Stimulated activated CD4-positive, alpha-beta T cell treated with anti-CD3 and anti-CD28 coated beads, Interleukin-12 subunit alpha, Interleukin-12 subunit beta, amount 100 ng/mL, for 4 hours (primary cell): Measurements from ENCODE around the gene OAS1.
"Not testable (repeated sequence)": the region's sequence is repeated elsewhere in the genome, so short reads cannot be mapped to it uniquely, and the experiment has no call there.

Experiments used
- DNase-seq: peaks from one replicate; pipeline ENCODE4 v3.0.0-alpha.2; 2020

Gene OAS1

GRCh38 chr12:112937741-112938719 lies 31.3 kb downstream of the OAS1 start, which contains the start of gene OAS3:
Gene OAS3, plus strand, starts transcription at chr12:112938474. Its CDS starts 57 bp downstream, at chr12:112938531.
- peak; percentile 33 for DNase-seq

DNA sequence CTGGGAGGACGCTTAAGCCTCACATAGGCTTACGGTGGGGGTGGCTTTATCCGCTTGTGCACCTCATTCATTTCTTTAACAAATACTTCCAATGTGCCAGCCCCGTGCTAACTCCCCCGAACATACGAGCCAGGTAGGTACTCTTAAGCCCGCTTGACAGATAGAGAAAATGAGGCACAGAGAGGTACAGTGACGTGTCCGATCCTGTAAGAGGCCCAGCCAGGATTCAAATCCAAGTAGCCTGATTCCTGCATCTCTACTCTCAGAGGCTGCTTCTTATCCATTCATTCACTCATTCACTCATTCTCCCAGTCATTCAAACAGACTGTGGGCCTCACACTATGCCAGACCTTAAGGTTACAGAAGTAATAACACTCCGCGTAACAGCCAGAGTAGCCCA lies 32.0 kb downstream of the OAS1 start:
- no peak for DNase-seq

DNA sequence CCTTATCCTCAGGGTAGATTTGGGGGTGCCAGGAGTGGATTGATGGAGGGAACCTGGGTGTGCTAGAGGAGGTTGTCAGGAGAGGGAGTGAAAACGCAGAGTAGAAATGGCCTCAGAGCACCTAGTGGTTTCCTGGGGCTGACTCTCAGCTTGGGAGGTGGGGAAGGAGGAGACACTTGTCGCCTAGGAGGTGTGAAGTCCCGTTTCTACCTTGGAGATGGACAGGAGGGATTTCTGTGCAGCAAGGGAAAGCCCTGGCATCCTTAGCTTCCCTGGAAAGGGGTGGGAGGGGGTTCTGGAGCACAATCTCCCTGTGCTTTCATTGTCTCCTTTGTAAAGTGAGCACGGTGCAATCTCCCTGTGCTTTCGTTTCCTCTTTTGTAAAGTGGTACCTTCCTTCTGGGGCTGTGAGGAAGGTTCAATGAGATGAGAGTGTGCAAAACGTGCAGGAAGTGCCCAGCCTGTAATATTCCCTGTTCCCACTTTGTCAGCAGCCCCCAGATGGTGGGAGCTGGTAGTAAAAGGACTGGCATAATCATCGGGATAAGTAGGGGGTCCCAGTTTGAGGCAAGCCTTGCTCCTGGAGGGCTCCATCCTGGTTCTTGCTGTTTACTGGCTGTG lies 33.1 kb downstream of the OAS1 start:
- DNase-seq = no peak

GRCh38 chr12:112941528-112942335 lies 35.0 kb downstream of the OAS1 start:
- DNase-seq = no peak

DNA sequence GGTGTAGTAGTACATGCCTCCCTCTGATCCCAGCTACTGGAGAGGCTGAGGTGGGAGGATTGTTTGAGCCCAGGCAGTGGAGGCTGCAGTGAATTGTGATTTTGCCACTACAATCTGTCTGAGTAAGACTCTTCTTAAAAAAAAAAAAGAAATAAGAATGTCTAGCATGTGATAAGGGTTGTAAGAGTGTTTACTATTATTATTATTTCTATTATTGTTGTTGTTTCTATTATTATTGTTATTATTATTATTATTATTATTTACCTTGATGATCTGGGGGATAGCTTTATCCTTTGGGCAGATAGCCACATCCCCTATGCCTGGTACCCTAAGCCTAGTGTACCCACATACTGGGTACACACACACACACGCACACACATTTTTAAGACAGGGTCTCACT lies 35.8 kb downstream of the OAS1 start:
- DNase-seq = no peak

- DNase-seq = no peak
Measured at GRCh38 chr12:112944024-112944690, 37.4 kb downstream of the OAS1 start.

GRCh38 chr12:112945515-112945914 lies 38.8 kb downstream of the OAS1 start:
- no peak for DNase-seq

GRCh38 chr12:112946236-112947000 lies 39.7 kb downstream of the OAS1 start:
- DNase-seq = no peak

GRCh38 chr12:112947314-112947713 lies 40.6 kb downstream of the OAS1 start:
- no peak for DNase-seq

GRCh38 chr12:112947761-112948160 lies 41.0 kb downstream of the OAS1 start:
- no peak for DNase-seq

DNA sequence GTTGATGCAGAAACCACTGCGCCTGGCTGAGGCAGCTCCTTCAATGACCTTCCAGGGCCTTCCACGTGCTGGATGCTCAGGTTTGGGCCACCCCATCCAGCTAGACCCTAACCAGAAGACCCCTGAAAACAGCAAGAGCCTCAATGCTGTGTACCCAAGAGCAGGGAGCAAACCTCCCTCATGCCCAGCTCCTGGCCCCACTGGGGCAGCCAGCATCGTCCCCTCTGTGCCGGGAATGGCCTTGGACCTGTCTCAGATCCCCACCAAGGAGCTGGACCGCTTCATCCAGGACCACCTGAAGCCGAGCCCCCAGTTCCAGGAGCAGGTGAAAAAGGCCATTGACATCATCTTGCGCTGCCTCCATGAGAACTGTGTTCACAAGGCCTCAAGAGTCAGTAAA lies 42.0 kb downstream of the OAS1 start:
- DNase-seq = no peak

DNA sequence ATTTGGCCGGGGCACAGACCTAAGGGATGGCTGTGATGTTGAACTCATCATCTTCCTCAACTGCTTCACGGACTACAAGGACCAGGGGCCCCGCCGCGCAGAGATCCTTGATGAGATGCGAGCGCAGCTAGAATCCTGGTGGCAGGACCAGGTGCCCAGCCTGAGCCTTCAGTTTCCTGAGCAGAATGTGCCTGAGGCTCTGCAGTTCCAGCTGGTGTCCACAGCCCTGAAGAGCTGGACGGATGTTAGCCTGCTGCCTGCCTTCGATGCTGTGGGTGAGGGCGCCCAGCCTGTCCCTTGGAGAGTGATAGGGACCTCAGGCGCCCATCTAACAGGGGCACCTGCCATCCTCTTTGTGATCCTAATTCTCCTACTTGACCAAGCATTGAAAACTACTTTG lies 43.9 kb downstream of the OAS1 start:
- DNase-seq = no peak

DNA sequence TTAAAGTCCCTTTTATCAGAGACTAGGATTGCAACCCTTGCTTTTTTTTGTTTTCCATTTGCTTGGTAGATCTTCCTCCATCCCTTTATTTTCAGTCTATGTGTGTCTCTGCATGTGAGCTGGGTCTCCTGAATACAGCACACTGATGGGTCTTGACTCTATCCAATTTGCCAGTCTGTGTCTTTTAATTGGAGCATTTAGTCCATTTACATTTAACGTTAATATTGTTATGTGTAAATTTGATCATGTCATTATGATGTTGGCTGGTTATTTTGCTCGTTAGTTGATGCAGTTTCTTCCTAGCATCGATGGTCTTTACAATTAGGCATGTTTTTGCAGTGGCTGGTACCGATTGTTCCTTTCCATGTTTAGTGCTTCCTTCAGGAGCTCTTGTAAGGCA lies 50.4 kb downstream of the OAS1 start:
- not testable (repeated sequence) for DNase-seq

DNA sequence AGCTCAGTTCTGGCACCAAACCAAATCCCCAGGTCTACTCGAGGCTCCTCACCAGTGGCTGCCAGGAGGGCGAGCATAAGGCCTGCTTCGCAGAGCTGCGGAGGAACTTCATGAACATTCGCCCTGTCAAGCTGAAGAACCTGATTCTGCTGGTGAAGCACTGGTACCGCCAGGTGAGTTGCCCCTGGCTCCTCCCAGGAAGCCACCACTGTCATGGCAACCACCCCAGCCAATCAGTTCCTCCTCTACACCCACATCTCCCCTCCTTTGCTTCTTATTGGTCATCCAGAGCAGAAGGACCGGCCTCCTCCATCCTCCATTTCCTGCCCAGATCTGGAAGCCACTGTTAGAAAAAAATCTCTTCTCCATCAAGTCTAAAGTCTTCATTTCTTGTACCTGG lies 54.3 kb downstream of the OAS1 start:
- DNase-seq = no peak

GRCh38 chr12:112961536-112961935 lies 54.8 kb downstream of the OAS1 start:
- no peak for DNase-seq

DNA sequence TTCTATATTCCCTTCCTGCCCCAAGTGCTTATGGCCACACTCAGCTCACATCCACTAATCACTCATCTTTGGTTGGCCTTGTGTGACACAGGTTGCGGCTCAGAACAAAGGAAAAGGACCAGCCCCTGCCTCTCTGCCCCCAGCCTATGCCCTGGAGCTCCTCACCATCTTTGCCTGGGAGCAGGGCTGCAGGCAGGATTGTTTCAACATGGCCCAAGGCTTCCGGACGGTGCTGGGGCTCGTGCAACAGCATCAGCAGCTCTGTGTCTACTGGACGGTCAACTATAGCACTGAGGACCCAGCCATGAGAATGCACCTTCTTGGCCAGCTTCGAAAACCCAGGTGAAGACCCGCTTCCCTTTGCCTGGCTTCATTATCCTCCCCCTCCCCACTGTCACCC lies 55.8 kb downstream of the OAS1 start:
- no peak for DNase-seq

DNA sequence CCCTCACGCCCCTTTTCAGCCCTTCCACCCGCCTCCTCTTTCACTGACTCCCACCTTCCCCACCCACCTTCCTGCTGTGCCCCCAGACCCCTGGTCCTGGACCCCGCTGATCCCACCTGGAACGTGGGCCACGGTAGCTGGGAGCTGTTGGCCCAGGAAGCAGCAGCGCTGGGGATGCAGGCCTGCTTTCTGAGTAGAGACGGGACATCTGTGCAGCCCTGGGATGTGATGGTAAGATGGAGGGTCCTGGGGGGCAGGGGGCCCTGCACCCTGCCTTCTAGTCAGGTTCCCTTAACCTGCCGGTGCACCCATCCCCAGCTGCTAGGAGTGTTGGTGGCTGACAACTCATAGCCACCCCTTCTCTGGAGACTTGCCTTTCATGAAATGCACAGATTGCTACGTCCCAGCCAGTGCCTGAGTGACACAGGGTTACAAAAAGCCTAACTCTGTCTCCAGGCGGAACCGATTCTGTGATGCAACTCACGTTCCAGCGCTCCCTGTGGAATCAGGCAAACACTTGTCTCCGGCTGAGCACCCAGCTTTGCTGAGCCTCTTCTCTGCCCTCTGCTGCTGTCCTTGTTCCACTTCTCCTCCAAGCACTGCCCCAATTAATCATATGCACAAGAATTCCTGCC lies 56.6 kb downstream of the OAS1 start:
- DNase-seq = no peak

GRCh38 chr12:112964067-112964670 lies 57.4 kb downstream of the OAS1 start:
- DNase-seq = no peak

GRCh38 chr12:112964915-112965314 lies 58.2 kb downstream of the OAS1 start:
- no peak for DNase-seq

DNA sequence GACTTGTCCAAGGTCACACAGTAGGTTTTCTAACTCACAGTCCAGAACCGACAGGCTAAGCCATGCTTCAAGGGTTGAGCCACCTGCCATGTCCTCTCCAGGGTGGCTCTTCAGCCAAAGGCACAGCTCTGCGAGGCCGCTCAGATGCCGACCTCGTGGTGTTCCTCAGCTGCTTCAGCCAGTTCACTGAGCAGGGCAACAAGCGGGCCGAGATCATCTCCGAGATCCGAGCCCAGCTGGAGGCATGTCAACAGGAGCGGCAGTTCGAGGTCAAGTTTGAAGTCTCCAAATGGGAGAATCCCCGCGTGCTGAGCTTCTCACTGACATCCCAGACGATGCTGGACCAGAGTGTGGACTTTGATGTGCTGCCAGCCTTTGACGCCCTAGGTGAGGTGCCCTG lies 58.9 kb downstream of the OAS1 start:
- DNase-seq = no peak

DNA sequence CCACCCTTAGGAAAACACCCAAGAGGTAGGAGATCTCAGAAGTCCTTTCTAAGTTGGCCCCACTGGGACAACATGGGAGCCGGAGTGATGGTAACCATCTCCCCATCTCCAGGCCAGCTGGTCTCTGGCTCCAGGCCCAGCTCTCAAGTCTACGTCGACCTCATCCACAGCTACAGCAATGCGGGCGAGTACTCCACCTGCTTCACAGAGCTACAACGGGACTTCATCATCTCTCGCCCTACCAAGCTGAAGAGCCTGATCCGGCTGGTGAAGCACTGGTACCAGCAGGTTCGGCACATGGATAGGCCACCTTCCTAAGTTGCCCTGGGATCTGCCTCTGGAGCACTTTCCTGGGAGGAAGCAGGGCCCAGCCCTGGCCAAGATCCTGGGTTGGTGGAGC lies 60.5 kb downstream of the OAS1 start:
- no peak for DNase-seq
